MM.1S (cell line): ENCODE data around the gene SLC25A11.

Experiments
- CTCF ChIP-seq: fragments of 300-600 bp; sonication (generic); IDR thresholded peaks from 2 replicates; pipeline ENCODE4 v1.5.1; 2016; ENCODE audit warnings: antibody characterized with exemption, low read length, mixed read lengths
- EZH2 ChIP-seq: fragments of 300-600 bp; sonication (generic); optimal IDR thresholded peaks from 2 replicates; pipeline ENCODE3; 2017; ENCODE audit warnings: low read depth, mild to moderate bottlenecking, antibody characterized with exemption, low read length, mixed read lengths
- EZH2phosphoT487 ChIP-seq: fragments of 300-600 bp; sonication (generic); IDR thresholded peaks from 2 replicates; pipeline ENCODE4 v1.6.1; 2018; ENCODE audit warnings: antibody characterized with exemption, low read length

GRCh38 chr17:4980644-4981216 lies 40.9 kb upstream of the SLC25A11 start:
- TF ChIP-seq CTCF, result peak; percentile 78
- no peak for TF ChIP-seq EZH2phosphoT487
- no peak for TF ChIP-seq EZH2
